NCI-H510A (cell line): ENCODE results near the gene ZNF646.
A peak's percentile ranks its signal among the peaks of the same experiment; 100 is the strongest.

Source experiments
- DNase-seq: peaks from one replicate; lab custom pipeline; 2025; lab: John Stamatoyannopoulos, UW

The ZNF646 gene

GRCh38 chr16:31064882-31065461 is 9.2 kb upstream of the ZNF646 start:
- no peak for DNase-seq

DNA sequence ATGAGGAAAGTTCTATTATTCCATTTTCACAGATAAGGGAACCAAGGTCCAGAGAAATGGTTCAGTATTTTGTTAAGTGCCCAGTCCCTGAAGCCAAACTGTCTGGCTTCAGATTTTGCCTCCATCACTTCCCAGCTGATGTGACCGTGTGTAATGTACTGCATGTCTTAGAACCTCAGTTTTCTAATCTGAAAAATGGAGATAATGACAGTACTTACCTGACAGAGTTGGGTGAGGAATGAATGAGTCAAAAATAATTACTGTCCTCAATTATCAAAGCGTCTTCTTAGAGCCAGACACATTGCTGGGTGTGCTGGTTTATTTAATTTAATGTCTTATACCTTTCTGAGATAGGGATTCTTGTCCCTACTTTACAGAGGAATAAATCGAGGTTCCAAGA is 6.9 kb upstream of the ZNF646 start:
- no peak for DNase-seq

DNA sequence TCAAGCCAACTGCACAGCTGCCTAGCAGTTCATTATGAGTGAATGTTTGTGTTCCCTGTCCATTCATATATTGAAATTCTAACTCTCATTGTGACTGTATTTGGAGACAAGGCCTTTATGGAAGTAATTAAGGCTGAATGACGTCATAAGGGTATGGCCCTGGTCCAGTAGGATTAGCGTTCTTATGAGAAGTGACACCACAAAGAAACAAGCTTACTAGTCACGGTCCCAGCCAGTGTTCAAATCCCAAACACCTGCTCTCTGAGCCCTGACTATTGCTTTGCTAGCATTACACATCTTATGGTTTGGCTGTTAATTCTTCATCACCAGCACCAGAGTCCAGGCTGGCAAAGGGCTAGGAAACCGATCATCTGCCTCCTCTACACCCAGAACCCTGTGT is 2.4 kb upstream of the ZNF646 start:
- no peak for DNase-seq

GRCh38 chr16:31072540-31073141 is 1.6 kb upstream of the ZNF646 start:
- DNase-seq = no peak

- peak; percentile 93 for DNase-seq
Measured at GRCh38 chr16:31073142-31073969, 866 bp upstream of the ZNF646 start.

DNA sequence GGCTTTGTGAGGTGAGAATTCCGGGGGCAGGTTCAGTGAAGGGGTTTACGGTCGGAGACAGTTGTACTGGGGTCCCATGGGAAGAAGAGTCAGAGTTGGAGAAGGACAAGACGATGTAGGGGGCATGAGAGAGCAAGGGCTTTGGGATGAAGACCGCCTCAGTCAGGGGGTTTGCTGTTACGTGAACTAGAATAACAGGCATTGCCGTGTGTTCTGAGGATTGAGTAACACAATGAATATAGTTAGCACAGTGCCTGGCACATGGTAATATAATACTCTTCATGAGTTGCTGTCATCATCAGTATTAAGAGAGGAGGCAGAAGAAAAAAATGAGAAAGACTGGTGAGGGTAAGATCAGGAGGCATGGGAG is 577 bp downstream of the ZNF646 start:
- no peak for DNase-seq

DNA sequence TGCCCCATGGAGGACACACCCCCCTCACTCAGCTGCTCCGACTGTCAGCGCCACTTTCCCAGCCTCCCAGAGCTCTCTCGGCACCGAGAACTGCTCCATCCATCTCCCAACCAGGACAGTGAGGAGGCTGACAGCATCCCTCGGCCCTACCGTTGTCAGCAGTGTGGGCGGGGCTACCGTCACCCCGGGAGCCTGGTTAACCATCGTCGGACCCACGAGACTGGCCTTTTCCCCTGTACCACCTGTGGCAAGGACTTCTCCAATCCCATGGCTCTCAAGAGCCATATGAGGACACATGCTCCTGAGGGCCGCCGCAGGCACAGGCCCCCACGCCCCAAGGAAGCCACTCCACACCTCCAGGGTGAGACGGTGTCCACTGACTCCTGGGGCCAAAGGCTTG is 2.1 kb downstream of the ZNF646 start:
- DNase-seq = no peak

- DNase-seq = no peak
Measured at GRCh38 chr16:31077024-31077423, 2.8 kb downstream of the ZNF646 start.

- no peak for DNase-seq
Measured at GRCh38 chr16:31077592-31078396, 3.6 kb downstream of the ZNF646 start.

- DNase-seq = no peak
Measured at GRCh38 chr16:31078597-31079341, 4.5 kb downstream of the ZNF646 start.

GRCh38 chr16:31079342-31079944 is 5.2 kb downstream of the ZNF646 start:
- DNase-seq = no peak

GRCh38 chr16:31080035-31080629 is 5.9 kb downstream of the ZNF646 start:
- no peak for DNase-seq

DNA sequence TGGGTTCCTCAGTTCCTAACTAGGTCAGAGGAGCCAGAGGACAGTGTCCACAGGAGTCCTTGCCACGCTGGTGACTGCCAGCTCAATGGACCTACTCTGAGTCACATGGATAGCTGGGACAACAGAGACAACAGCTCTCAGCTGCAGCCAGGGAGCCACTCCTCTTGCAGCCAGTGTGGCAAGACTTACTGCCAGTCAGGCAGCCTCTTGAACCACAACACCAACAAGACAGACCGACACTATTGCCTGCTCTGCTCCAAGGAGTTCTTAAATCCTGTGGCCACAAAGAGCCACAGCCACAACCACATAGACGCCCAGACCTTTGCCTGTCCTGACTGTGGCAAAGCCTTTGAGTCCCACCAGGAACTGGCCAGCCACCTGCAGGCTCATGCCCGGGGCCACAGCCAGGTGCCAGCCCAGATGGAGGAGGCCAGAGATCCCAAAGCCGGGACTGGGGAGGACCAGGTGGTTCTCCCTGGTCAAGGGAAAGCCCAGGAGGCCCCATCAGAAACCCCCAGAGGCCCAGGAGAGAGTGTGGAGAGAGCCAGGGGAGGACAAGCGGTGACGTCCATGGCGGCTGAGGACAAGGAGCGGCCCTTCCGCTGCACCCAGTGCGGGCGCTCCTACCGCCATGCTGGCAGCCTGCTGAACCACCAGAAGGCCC is 6.7 kb downstream of the ZNF646 start:
- no peak for DNase-seq

GRCh38 chr16:31081428-31082351 is 7.5 kb downstream of the ZNF646 start:
- DNase-seq = no peak

DNA sequence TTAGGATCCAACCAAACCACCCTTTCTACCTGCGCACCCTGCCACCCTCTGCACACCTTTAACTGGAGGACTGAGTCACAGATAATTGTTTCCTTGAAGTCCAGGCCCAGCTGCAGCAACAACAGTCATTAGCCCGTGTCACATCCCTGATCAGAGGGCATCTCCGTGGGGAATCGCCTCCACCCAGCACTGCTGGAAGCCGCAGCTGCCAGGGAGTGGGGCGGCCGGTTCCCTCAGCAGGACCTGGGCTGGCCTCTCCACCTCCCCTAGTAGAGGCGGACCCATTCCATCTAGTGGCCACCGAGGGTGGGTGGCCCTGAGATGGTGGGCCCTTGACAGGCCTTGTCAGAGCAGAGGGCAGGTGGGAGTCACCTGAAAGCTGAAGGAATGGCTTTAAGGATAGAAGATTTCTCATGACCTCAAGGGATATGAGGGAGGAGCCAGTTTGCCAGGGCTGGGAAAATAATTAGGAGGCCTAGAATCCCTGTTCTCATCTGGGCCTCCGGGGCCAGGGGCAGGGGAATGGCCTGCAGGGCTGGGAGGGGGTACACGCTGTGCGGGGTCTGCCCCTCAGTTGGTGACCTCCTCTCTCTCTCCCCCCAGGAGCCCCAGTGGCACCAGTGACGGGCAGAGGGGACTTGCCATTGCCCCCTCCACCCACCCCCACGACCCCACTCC is 8.3 kb downstream of the ZNF646 start:
- no peak for DNase-seq

- no peak for DNase-seq
Measured at GRCh38 chr16:31083081-31083480, 8.9 kb downstream of the ZNF646 start.

- no peak for DNase-seq
Measured at GRCh38 chr16:31083556-31083955, 9.3 kb downstream of the ZNF646 start.

GRCh38 chr16:31083981-31084380 is 9.8 kb downstream of the ZNF646 start:
- DNase-seq = no peak
